ENCODE results near the gene PRR29.

GRCh38 chr17:64004218-64004770 is 6.1 kb downstream of the PRR29 start:
- no peak for TF ChIP-seq ZNF416 (CRISPR knock-in tag; IDR thresholded peaks at IDR 0.05)
- TF ChIP-seq CTCF (IDR thresholded peaks at IDR 0.05): no peak
- TF ChIP-seq MXD4 (CRISPR knock-in tag; IDR thresholded peaks at IDR 0.05; ENCODE audit: borderline replicate concordance): no peak
- TF ChIP-seq MLX (CRISPR knock-in tag; IDR thresholded peaks at IDR 0.05): no peak
- no peak for TF ChIP-seq IRF1 (CRISPR knock-in tag; IDR thresholded peaks at IDR 0.05)
- no peak for TF ChIP-seq SP1 (CRISPR knock-in tag; conservative IDR thresholded peaks at IDR 0.05)
- TF ChIP-seq MAX (CRISPR knock-in tag; IDR thresholded peaks at IDR 0.05): no peak
- no peak for TF ChIP-seq TEAD4 (CRISPR knock-in tag; IDR thresholded peaks at IDR 0.05)

All from WTC11 (cell line).